ENCODE measurements around the gene TRAF2. TPM values are rescaled to one million over a fixed set of nuclear protein-coding genes. Genes with fewer than 3 reads are reported as not detected.
A peak's percentile ranks its signal among the peaks of the same experiment; 100 is the strongest.

Gene TRAF2
- total RNA-seq, 6 experiments from 2014 or later, result 5.8 to 8.8 (median 7.1) TPM

DNA sequence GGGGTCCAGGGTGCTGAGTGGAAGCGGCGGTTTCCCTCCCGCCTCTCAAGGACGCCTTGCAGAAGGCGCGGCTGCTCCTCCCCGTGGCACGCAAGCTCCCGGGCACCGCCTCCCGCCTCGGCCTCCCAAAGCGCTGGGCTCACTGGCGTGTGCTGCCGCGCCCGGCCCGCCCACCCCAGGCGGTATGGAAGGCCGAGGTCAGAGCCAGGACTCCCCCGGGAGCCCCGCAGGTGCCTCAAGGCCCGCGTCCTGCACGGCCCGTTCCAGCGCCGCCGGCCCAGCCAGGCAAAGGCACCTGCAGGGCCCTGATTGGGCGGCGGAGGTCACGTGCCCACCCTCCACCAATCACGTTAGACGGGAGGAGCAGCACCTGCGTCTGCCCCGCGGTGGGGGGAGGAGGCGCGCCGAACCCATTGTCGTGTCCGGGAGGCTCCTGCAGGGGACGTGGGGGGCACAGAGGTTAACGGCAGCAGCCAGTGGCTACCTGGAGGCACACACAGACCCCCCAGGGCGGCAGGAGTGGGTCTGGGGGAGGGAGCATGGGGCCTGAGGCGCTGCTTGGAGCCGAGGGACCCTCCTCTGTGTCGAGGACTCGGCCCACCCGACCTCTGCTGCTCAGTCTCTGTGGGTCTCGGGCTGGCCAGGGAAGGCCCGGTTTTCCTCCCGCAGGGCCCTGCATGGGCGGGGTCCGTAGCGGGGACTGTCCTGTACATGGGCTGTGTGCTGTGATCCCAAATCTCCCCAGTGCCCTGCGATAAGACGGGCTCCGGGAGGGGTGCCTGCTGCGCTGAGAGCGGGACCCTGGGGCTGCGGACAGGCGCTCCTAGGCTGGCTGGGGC is 63.7 kb downstream of the TRAF2 start:
- peak overlapping the region; percentile 86 to 98 (median 89) for H3K27ac ChIP-seq
- H3K4me1 ChIP-seq, result peaks cover 0 to 22% (median 10%) of the 10 kb centered on the region in 4 donors
- intact Hi-C loops (cut with DNase I), result loop anchor here (5.0 to 10.0 kb wide), 3 partner anchors 65 to 85 kb away; partner anchors contain the start of genes FUT7 (in 2 of the 2) and TRAF2 (in 1 of the 2)
- peak overlapping the region; percentile 75 to 94 (median 78) for H3K4me3 ChIP-seq
- no CpG with 5 or more reads among the region's 63 CpGs for WGBS (ENCODE audit: insufficient coverage, low coverage, low lambda C conversion rate, missing lambda C conversion rate)
- H3K27me3 ChIP-seq, result no peaks in the 10 kb centered on the region
- ATAC-seq, result peak; percentile 67 to 83 (median 72)
- DNase-seq, result peak; percentile 98 to 99 (median 99)
- no peaks in the 10 kb centered on the region for H3K36me3 ChIP-seq
- TF ChIP-seq POLR2A (IDR thresholded peaks at IDR 0.05) (peak; percentile 89), CTCF (IDR thresholded peaks at IDR 0.05) (peak in 1 of 4 donors; percentile 35)
- no peaks in the 10 kb centered on the region for H3K9me3 ChIP-seq

GRCh38 chr9:136950656-136951276 is 64.5 kb downstream of the TRAF2 start:
- peak overlapping the region; percentile 75 to 94 (median 78) for H3K4me3 ChIP-seq

GRCh38 chr9:136951541-136952320 is 65.4 kb downstream of the TRAF2 start, which contains the start of gene LCN12:
TSS of gene LCN12 (plus strand) at chr9:136952273. CDS start at chr9:136952328, 55 bp downstream.
- WGBS (ENCODE audit: insufficient coverage, low coverage, low lambda C conversion rate, missing lambda C conversion rate), result 100% methylated on average over 4 of the region's 14 CpGs
- Histone ChIP-seq H3K27ac (peak within 1 kb of the TSS in 2 of 3 donors; percentile 86 to 98), H3K36me3 (no peaks in the 10 kb centered on the region), H3K4me1 (peaks cover 0 to 22% (median 10%) of the 10 kb centered on the region in 4 donors), H3K9me3 (no peaks in the 10 kb centered on the region), H3K27me3 (no peaks in the 10 kb centered on the region), H3K4me3 (no peak within 1 kb of the TSS)
- intact Hi-C loops (cut with DNase I), result loop anchor here in 1 of 2 donors (5.0 kb wide), 1 partner anchor 81 kb away; the partner anchor contains the start of gene FUT7
- no peak for TF ChIP-seq CTCF (IDR thresholded peaks at IDR 0.05)
- ATAC-seq (no peak), DNase-seq (peak in 1 of 3 donors; percentile 27)

More at GRCh38 chr9:136950656-136951276, 64.5 kb downstream of the TRAF2 start:
- DNase-seq (peak in 2 of 3 donors; percentile 72 to 87), ATAC-seq (peak in 3 of 4 donors; percentile 2 to 37 (median 4))
- Histone ChIP-seq H3K27ac (peak overlapping the region; percentile 86 to 98 (median 88)), H3K4me1 (peaks cover 0 to 22% (median 10%) of the 10 kb centered on the region in 4 donors), H3K36me3 (no peaks in the 10 kb centered on the region), H3K27me3 (no peaks in the 10 kb centered on the region), H3K9me3 (no peaks in the 10 kb centered on the region)
- intact Hi-C loops (cut with DNase I), result loop anchor here in 1 of 2 donors (5.0 kb wide), 1 partner anchor 82 kb away; the partner anchor contains the start of gene FUT7
- no peak for TF ChIP-seq POLR2A (IDR thresholded peaks at IDR 0.05)
- no peak for TF ChIP-seq CTCF (IDR thresholded peaks at IDR 0.05)
- WGBS (ENCODE audit: insufficient coverage, low coverage, low lambda C conversion rate, missing lambda C conversion rate), result 28% methylated on average over 3 of the region's 9 CpGs

DNA sequence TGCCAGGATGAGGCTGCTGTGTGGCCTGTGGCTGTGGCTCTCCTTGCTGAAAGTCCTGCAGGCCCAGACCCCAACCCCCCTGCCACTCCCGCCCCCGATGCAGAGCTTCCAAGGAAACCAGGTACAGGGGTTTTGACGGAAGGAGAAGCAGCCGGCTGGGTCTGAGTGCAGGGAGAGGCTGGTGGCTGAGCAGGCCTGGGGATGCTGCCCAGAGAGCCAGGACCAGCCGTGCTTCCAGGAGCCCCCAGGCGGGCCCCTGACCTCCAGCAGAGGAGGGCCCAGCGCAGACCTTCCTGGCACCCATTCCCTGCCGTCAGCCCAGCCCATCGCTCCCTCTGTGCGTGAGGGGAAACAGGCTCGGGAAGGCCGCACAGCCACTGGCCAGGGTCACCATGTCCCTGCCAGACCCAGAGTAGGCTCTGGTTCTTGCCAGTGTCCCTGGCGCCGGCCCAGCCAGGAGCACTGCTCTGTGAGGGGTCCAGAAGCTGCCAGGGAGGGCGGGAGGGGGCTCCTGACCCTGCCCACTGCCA is 66.1 kb downstream of the TRAF2 start:
- no peaks in the 10 kb centered on the region for H3K36me3 ChIP-seq
- no CpG with 5 or more reads among the region's 15 CpGs for WGBS (ENCODE audit: insufficient coverage, low coverage, low lambda C conversion rate, missing lambda C conversion rate)

More for the DNA sequence above, 66.1 kb downstream of the TRAF2 start:
- DNase-seq (peak in 1 of 3 donors; percentile 17), ATAC-seq (no peak)
- intact Hi-C loops (cut with DNase I), result loop anchor here in 1 of 2 donors (5.0 kb wide), 1 partner anchor 80 kb away; the partner anchor contains the start of gene FUT7
- H3K27me3 ChIP-seq, result no peaks in the 10 kb centered on the region
- no peak overlapping the region for H3K4me3 ChIP-seq
- no peaks in the 10 kb centered on the region for H3K9me3 ChIP-seq
- TF ChIP-seq POLR2A (IDR thresholded peaks at IDR 0.05) (no peak), CTCF (IDR thresholded peaks at IDR 0.05) (no peak)
- H3K4me1 ChIP-seq, result peaks cover 0 to 20% (median 10%) of the 10 kb centered on the region in 4 donors
- H3K27ac ChIP-seq, result no peak overlapping the region

Measured in right lobe of liver (tissue), 6 donors.